H9 (cell line): ENCODE data around the gene EMX2. TPM values are rescaled to one million over a fixed set of nuclear protein-coding genes. Genes with fewer than 3 reads are reported as not detected.

Experiments
- DNase-seq: peaks from one replicate; pipeline ENCODE4 v3.0.0-alpha.2; 2017
- H2AFZ ChIP-seq: one replicate; pipeline ENCODE4 v1.6.1; 2013; ENCODE audit warnings: mild to moderate bottlenecking, low read length, control low read depth, moderate library complexity
- H2AK5ac ChIP-seq: 2 replicates; pipeline ENCODE4 v1.6.1; 2013; ENCODE audit warnings: low read length, control low read depth, mixed read lengths; ENCODE audit not compliant: insufficient read length
- H2BK120ac ChIP-seq: one replicate; pipeline ENCODE4 v1.6.1; 2013; ENCODE audit warnings: low read depth, mild to moderate bottlenecking, low read length, control low read depth, inconsistent platforms; ENCODE audit not compliant: poor library complexity, severe bottlenecking
- H2BK12ac ChIP-seq: 2 replicates; pipeline ENCODE4 v1.6.1; 2013; ENCODE audit warnings: low read length, control low read depth, mixed read lengths, low read depth; ENCODE audit not compliant: insufficient read length
- H2BK15ac ChIP-seq: 2 replicates; pipeline ENCODE4 v1.6.1; 2013; ENCODE audit warnings: low read depth, low read length, control low read depth
- H2BK20ac ChIP-seq: one replicate; pipeline ENCODE4 v1.6.1; 2013; ENCODE audit warnings: low read depth, mild to moderate bottlenecking, low read length, control low read depth, inconsistent platforms; ENCODE audit not compliant: poor library complexity, severe bottlenecking
- H2BK5ac ChIP-seq: 2 replicates; pipeline ENCODE4 v1.6.1; 2013; ENCODE audit warnings: low read length, control low read depth, mixed read lengths; ENCODE audit not compliant: insufficient read length
- H3K14ac ChIP-seq: 2 replicates; pipeline ENCODE4 v1.6.1; 2013; ENCODE audit warnings: low read length, control low read depth; ENCODE audit not compliant: insufficient read depth
- H3K18ac ChIP-seq: 2 replicates; pipeline ENCODE4 v1.6.1; 2013; ENCODE audit warnings: low read depth, mild to moderate bottlenecking, mixed read lengths, low read length, control low read depth; ENCODE audit not compliant: insufficient read length
- H3K23ac ChIP-seq: 2 replicates; pipeline ENCODE4 v1.6.1; 2013; ENCODE audit warnings: low read length, control low read depth, mixed read lengths, low read depth; ENCODE audit not compliant: insufficient read length
- H3K23me2 ChIP-seq: 2 replicates; pipeline ENCODE4 v1.6.1; 2013; ENCODE audit warnings: low read depth, mild to moderate bottlenecking, mixed read lengths, low read length, control low read depth; ENCODE audit not compliant: insufficient read length, poor library complexity, severe bottlenecking
- H3K27ac ChIP-seq: 2 replicates; pipeline ENCODE4 v1.5.1; 2013; ENCODE audit warnings: low read length, control low read depth, mixed read lengths, low read depth; ENCODE audit not compliant: insufficient read length
- H3K27me3 ChIP-seq: 2 replicates; pipeline ENCODE4 v1.6.1; 2013; ENCODE audit warnings: low read length, control low read depth, inconsistent platforms; ENCODE audit not compliant: insufficient read depth
- H3K4ac ChIP-seq: 2 replicates; pipeline ENCODE4 v1.6.1; 2013; ENCODE audit warnings: low read depth, mild to moderate bottlenecking, control low read depth, inconsistent platforms, low read length, moderate library complexity
- H3K4me1 ChIP-seq: 2 replicates; pipeline ENCODE4 v1.6.1; 2013; ENCODE audit warnings: low read length, control low read depth, inconsistent platforms; ENCODE audit not compliant: insufficient read depth
- H3K4me2 ChIP-seq: 2 replicates; pipeline ENCODE4 v1.6.1; 2013; ENCODE audit warnings: low read length, control low read depth, mixed read lengths; ENCODE audit not compliant: insufficient read length, insufficient read depth
- H3K56ac ChIP-seq: 2 replicates; pipeline ENCODE4 v1.6.1; 2013; ENCODE audit warnings: low read depth, mild to moderate bottlenecking, mixed read lengths, low read length, control low read depth; ENCODE audit not compliant: insufficient read length
- H3K79me1 ChIP-seq: 2 replicates; pipeline ENCODE4 v1.6.1; 2013; ENCODE audit warnings: low read depth, mild to moderate bottlenecking, moderate library complexity, low read length, control low read depth, inconsistent platforms; ENCODE audit not compliant: insufficient read depth, poor library complexity, severe bottlenecking
- H3K79me2 ChIP-seq: 2 replicates; pipeline ENCODE4 v1.6.1; 2013; ENCODE audit warnings: low read length, control low read depth, inconsistent platforms; ENCODE audit not compliant: insufficient read depth
- H3K9ac ChIP-seq: 2 replicates; pipeline ENCODE4 v1.6.1; 2013; ENCODE audit warnings: low read length, control low read depth, mixed read lengths; ENCODE audit not compliant: insufficient read length; ENCODE audit errors: extremely low read depth
- H3K9me3 ChIP-seq: one replicate; pipeline ENCODE4 v1.6.1; 2013; ENCODE audit warnings: low read depth, low read length, inconsistent platforms; ENCODE audit not compliant: control insufficient read depth
- H3T11ph ChIP-seq: one replicate; pipeline ENCODE4 v1.6.1; 2013; ENCODE audit warnings: mild to moderate bottlenecking, low read length, control low read depth, inconsistent platforms
- H4K20me1 ChIP-seq: one replicate; pipeline ENCODE4 v1.6.1; 2013; ENCODE audit not compliant: control insufficient read depth, insufficient read length, insufficient read depth
- H4K5ac ChIP-seq: 2 replicates; pipeline ENCODE4 v1.6.1; 2013; ENCODE audit warnings: low read depth, mild to moderate bottlenecking, mixed read lengths, low read length, control low read depth; ENCODE audit not compliant: insufficient read length
- H4K8ac ChIP-seq: replicated peaks from 2 replicates; pipeline ENCODE4 v1.6.1; 2013; ENCODE audit warnings: low read length, control low read depth, mixed read lengths, low read depth; ENCODE audit not compliant: insufficient read length
- H4K91ac ChIP-seq: 2 replicates; pipeline ENCODE4 v1.6.1; 2013; ENCODE audit warnings: low read depth, mild to moderate bottlenecking, moderate library complexity, mixed read lengths, low read length, control low read depth; ENCODE audit not compliant: insufficient read length
- H3K27ac Mint-ChIP-seq, 3 experiments: 2 replicates in 2 of 3; 3 replicates in 1 of 3; pipeline ENCODE4 v1.8.0; 2020 to 2021; ENCODE audit warnings: mixed read lengths in 3 of 3, mild to moderate bottlenecking in 1 of 3, moderate library complexity in 1 of 3
- H3K27me3 Mint-ChIP-seq: 2 replicates; pipeline ENCODE4 v1.8.0; 2021; ENCODE audit warnings: low read depth, mild to moderate bottlenecking, moderate library complexity, mixed read lengths
- H3K36me3 Mint-ChIP-seq, 3 experiments: 2 replicates in 2 of 3; 3 replicates in 1 of 3; pipeline ENCODE4 v1.8.0; 2020 to 2021; ENCODE audit warnings: low read depth in 3 of 3, mixed read lengths in 3 of 3; ENCODE audit not compliant: insufficient read depth in 1 of 3
- H3K4me1 Mint-ChIP-seq, 2 experiments: 2 replicates each; pipeline ENCODE4 v1.8.0; 2020; ENCODE audit warnings: mixed read lengths in 2 of 2
- H3K4me3 Mint-ChIP-seq, 2 experiments: 2 replicates in 1 of 2; 3 replicates in 1 of 2; pipeline ENCODE4 v1.8.0; 2020 to 2021; ENCODE audit warnings: mild to moderate bottlenecking in 2 of 2, mixed read lengths in 2 of 2, moderate library complexity in 1 of 2
- H3K9me3 Mint-ChIP-seq, 2 experiments: 2 replicates in 1 of 2; 3 replicates in 1 of 2; pipeline ENCODE4 v1.8.0; 2020; ENCODE audit warnings: mild to moderate bottlenecking in 2 of 2, mixed read lengths in 2 of 2, moderate library complexity in 1 of 2
- WGBS: extraction: QIAGEN DNeasy Blood & Tissue Kit; methylation state at CpG from one replicate; pipeline ENCODE4 v1.1.7; 2013; ENCODE audit warnings: missing lambda C conversion rate, low lambda C conversion rate, mixed read lengths; ENCODE audit not compliant: insufficient read length; ENCODE audit errors: extremely low coverage; 5-methylcytosine and 5-hydroxymethylcytosine counted together
- total RNA-seq: library from RNA; stranded (reverse); gene quantifications from 2 replicates; pipeline ENCODE4 v1.2.1, GENCODE V29; 2021
- TF ChIP-seq, protein P1 (sequence below): fragments of 200-600 bp; sonication (generic); conservative IDR thresholded peaks from 3 replicates; pipeline ENCODE4 v1.8.0; 2021; ENCODE audit warnings: antibody characterized with exemption, mild to moderate bottlenecking

Gene EMX2
- total RNA-seq, 1 experiment from 2014 or later: not detected

DNA sequence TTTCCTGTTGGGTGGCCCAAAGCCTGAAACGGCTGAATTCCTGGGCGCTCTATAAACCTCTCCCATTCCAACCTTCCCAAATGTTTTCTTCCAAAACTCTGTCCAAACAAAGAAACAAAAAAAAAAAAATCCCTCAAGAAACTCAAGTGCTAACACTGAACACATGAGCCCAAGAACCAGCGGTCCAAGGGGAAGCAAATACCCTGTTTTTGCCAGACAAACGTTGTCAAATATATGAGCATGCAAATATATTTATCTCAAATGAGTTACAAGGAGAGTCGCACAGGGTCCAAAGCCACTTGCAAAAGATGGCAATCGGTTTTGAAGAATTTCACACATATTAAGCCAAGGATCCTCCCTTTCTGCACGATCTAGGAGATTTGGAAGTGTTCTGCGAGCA, 23.3 kb upstream of the EMX2 start:
- Histone ChIP-seq H3K27me3 (peaks cover 1% of the 10 kb centered on the region; the same call in 1 of the 2 replicates), H3K4me1 (no peaks in the 10 kb centered on the region), H3K23me2 (no peaks in the 10 kb centered on the region), H3T11ph (no peak overlapping the region), H3K4me2 (no peak overlapping the region), H3K9ac (no peak overlapping the region), H2BK20ac (no peak overlapping the region), H3K23ac (no peak overlapping the region), H4K8ac (no peak overlapping the region), H3K18ac (no peak overlapping the region), H2BK120ac (no peak overlapping the region), H4K20me1 (no peaks in the 10 kb centered on the region), H2AK5ac (no peak overlapping the region), H3K27ac (no peak overlapping the region), H2BK12ac (no peak overlapping the region), H2BK5ac (no peak overlapping the region), H4K91ac (no peak overlapping the region), H4K5ac (no peak overlapping the region), H3K79me2 (no peaks in the 10 kb centered on the region), H3K79me1 (no peaks in the 10 kb centered on the region), H3K9me3 (no peaks in the 10 kb centered on the region), H2BK15ac (no peak overlapping the region), H3K56ac (no peak overlapping the region), H3K4ac (no peak overlapping the region), H3K14ac (no peak overlapping the region), H2AFZ (no peak overlapping the region)
- no peak overlapping the region for H3K27ac Mint-ChIP-seq
- H3K4me3 Mint-ChIP-seq: no peak overlapping the region
- no peaks in the 10 kb centered on the region for H3K36me3 Mint-ChIP-seq
- WGBS: no CpG with 5 or more reads among the region's 8 CpGs
- H3K4me1 Mint-ChIP-seq: peaks cover 5 to 8% of the 10 kb centered on the region in 2 experiments
- peaks cover 45% of the 10 kb centered on the region for H3K27me3 Mint-ChIP-seq
- H3K9me3 Mint-ChIP-seq: no peaks in the 10 kb centered on the region; a peak in 1 of 5 replicates
- no peak for DNase-seq
- TF ChIP-seq, protein P1, sequence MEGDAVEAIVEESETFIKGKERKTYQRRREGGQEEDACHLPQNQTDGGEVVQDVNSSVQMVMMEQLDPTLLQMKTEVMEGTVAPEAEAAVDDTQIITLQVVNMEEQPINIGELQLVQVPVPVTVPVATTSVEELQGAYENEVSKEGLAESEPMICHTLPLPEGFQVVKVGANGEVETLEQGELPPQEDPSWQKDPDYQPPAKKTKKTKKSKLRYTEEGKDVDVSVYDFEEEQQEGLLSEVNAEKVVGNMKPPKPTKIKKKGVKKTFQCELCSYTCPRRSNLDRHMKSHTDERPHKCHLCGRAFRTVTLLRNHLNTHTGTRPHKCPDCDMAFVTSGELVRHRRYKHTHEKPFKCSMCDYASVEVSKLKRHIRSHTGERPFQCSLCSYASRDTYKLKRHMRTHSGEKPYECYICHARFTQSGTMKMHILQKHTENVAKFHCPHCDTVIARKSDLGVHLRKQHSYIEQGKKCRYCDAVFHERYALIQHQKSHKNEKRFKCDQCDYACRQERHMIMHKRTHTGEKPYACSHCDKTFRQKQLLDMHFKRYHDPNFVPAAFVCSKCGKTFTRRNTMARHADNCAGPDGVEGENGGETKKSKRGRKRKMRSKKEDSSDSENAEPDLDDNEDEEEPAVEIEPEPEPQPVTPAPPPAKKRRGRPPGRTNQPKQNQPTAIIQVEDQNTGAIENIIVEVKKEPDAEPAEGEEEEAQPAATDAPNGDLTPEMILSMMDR: no peak
